ENCODE results near the gene E2F2. TPM values are rescaled to one million over a fixed set of nuclear protein-coding genes. Genes with fewer than 3 reads are reported as not detected.

Gene E2F2
- total and polyA plus RNA-seq, 2 of the 13 experiments (the other 11 are each of a cell fraction or from before 2014, with no cell fraction given): 0.65 to 6.6 TPM

GRCh38 chr1:23497777-23498439 is 33.1 kb downstream of the E2F2 start (continued):
- TF ChIP-seq SNAPC4 (CRISPR knock-in tag; IDR thresholded peaks at IDR 0.05): no peak
- no peak for TF ChIP-seq PPARG (CRISPR knock-in tag; conservative IDR thresholded peaks at IDR 0.05)
- no peak for TF ChIP-seq SAP130 (CRISPR knock-in tag; IDR thresholded peaks at IDR 0.05; ENCODE audit: low read depth)
- no peak for TF ChIP-seq TCF12 (IDR thresholded peaks at IDR 0.05)
- TF ChIP-seq TCF12 (CRISPR knock-in tag; IDR thresholded peaks at IDR 0.05): no peak
- no peak for TF ChIP-seq ZBTB1 (CRISPR knock-in tag; IDR thresholded peaks at IDR 0.05; ENCODE audit: borderline replicate concordance)
- TF ChIP-seq ZNF749 (CRISPR knock-in tag; IDR thresholded peaks at IDR 0.05; ENCODE audit: borderline replicate concordance): no peak
- no peak for TF ChIP-seq ATF3 (CRISPR knock-in tag; IDR thresholded peaks at IDR 0.05)
- TF ChIP-seq ZGPAT (CRISPR knock-in tag; IDR thresholded peaks at IDR 0.05): no peak
- TF ChIP-seq ZNF343 (CRISPR knock-in tag; IDR thresholded peaks at IDR 0.05): no peak
- no peak for TF ChIP-seq ZBTB4 (CRISPR knock-in tag; IDR thresholded peaks at IDR 0.05; ENCODE audit: borderline replicate concordance)
- no peak for TF ChIP-seq NRL (CRISPR knock-in tag; IDR thresholded peaks at IDR 0.05; ENCODE audit: borderline replicate concordance)
- TF ChIP-seq FOXM1 (CRISPR knock-in tag; IDR thresholded peaks at IDR 0.05): no peak
- no peak for TF ChIP-seq ZNF704 (CRISPR knock-in tag; IDR thresholded peaks at IDR 0.05; ENCODE audit: borderline replicate concordance)
- peak; percentile 33; the same call in 1 of the 2 replicates for TF ChIP-seq FOXA3 (CRISPR knock-in tag; IDR thresholded peaks at IDR 0.05)

Measured in HepG2 (cell line).